IPS-18a (cell line): ENCODE measurements around the gene SMIM14.
"Not testable (repeated sequence)": the region's sequence is repeated elsewhere in the genome, so short reads cannot be mapped to it uniquely, and the experiment has no call there.

ENCODE experiments used
- H3K27ac ChIP-seq: one replicate; pipeline ENCODE4 v1.5.1; 2013; ENCODE audit warnings: low read length
- H3K27me3 ChIP-seq: one replicate; pipeline ENCODE4 v1.6.1; 2013; ENCODE audit warnings: mild to moderate bottlenecking, low read length; ENCODE audit not compliant: control insufficient read depth, insufficient read depth
- H3K36me3 ChIP-seq: one replicate; pipeline ENCODE4 v1.6.1; 2013; ENCODE audit warnings: low read depth, low read length; ENCODE audit not compliant: control insufficient read depth
- H3K4me1 ChIP-seq: one replicate; pipeline ENCODE4 v1.6.1; 2013; ENCODE audit warnings: low read depth, low read length; ENCODE audit not compliant: control insufficient read depth
- H3K4me3 ChIP-seq: one replicate; pipeline ENCODE4 v1.5.1; 2013; ENCODE audit warnings: low read length
- H3K9ac ChIP-seq: one replicate; pipeline ENCODE4 v1.6.1; 2013; ENCODE audit warnings: mild to moderate bottlenecking, low read length, moderate library complexity
- H3K9me3 ChIP-seq: one replicate; pipeline ENCODE4 v1.6.1; 2013; ENCODE audit warnings: low read depth, low read length; ENCODE audit not compliant: control insufficient read depth

Gene SMIM14

DNA sequence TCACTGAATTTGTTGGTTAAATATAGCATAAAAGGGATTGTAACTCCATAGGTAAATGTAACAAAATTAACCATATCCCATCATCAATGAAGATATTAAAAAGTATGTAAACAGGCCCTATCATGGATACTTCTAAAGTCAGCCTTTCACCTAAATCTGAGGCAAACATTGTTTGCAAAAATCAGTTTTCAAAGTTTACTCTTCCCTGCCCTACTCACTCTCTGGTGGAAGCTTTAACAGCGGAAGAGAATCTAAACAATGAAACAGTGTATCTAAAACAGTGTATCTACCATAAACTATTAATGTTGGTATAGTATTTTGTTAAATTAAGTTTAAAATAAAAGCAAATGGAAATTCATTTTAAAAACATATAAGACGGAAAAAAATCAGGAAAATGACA lies 21.1 kb downstream of the SMIM14 start:
- Histone ChIP-seq H3K36me3 (no peaks in the 10 kb centered on the region), H3K9ac (no peak overlapping the region), H3K27me3 (no peaks in the 10 kb centered on the region), H3K4me1 (no peaks in the 10 kb centered on the region), H3K9me3 (no peaks in the 10 kb centered on the region), H3K27ac (no peak overlapping the region), H3K4me3 (no peak overlapping the region)

DNA sequence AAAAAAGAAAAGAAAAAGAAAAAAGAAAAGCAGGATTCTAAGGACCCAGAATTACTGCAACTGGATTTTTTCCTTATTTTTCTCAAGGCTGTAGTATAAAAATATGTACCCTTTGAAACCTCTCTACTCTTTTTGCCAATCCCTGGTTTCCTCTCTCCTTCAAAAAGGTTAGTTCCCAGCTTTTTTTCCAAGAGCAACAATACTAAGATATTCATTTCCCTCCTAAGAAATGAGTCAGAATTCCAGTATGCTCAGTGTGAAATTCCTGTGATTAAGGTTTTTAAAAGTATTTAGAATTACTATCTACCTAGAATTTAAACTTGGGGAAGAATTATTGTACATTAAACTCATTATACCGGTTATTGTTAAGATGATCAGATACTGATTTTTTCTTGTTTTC lies 22.0 kb downstream of the SMIM14 start:
- Histone ChIP-seq H3K27ac (no peak overlapping the region), H3K36me3 (no peaks in the 10 kb centered on the region), H3K9ac (no peak overlapping the region), H3K4me3 (no peak overlapping the region), H3K9me3 (no peaks in the 10 kb centered on the region), H3K4me1 (no peaks in the 10 kb centered on the region), H3K27me3 (no peaks in the 10 kb centered on the region)

DNA sequence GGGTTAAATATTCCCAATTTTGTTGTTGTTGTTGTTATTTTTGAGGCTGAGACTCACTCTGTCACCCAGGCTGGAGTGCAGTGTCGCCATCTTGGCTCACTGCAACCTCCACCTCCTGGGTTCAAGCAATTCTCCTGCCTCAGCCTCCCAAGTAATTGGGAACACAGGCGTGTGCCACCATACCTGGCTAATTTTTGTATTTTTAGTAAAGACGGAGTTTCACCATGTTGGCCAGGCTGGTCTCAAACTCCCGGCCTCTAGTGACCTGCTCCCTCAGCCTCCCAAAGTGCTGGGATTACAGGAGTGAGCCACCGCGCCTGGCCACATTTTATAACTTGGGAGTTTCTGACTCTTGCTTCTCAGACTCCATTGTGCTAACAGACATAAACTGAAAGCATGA lies 22.6 kb downstream of the SMIM14 start:
- not testable (repeated sequence) for H3K27me3 ChIP-seq, H3K9me3 ChIP-seq, H3K36me3 ChIP-seq, H3K4me3 ChIP-seq, H3K9ac ChIP-seq, H3K4me1 ChIP-seq, H3K27ac ChIP-seq

DNA sequence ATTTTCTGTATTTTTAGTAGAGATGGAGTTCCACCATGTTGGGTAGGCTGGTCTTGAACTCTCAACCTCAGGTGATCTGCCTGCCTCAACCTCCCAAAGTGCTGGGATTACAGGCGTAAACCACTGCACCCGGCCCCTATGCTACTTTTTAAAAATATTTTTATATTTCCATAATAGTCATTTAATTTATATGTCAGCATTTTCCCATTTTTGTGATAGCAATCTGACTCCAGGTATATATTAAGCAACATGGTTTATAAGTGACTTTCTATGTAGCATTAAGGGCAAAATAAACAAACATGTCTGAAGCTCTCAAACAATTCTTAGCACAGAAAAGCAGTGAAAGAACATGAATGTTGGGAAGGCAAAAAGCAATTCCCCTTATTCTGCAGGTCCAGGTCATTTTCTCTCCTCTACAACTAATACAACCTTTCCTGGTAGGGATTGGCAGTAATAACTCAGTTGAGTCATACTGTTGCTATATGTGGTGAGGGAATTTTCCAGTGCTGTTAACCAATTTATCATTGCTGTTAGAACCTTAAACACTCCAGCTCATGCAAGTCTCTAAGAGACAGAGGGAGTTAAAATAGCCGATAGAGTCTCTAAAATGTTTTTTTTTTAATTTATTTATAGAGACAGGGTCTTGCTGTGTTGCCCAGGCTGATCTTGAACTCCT lies 24.0 kb downstream of the SMIM14 start:
- H3K36me3 ChIP-seq = no peaks in the 10 kb centered on the region
- H3K27ac ChIP-seq = no peak overlapping the region
- no peak overlapping the region for H3K4me3 ChIP-seq
- no peaks in the 10 kb centered on the region for H3K4me1 ChIP-seq
- H3K27me3 ChIP-seq = no peaks in the 10 kb centered on the region
- no peak overlapping the region for H3K9ac ChIP-seq
- no peaks in the 10 kb centered on the region for H3K9me3 ChIP-seq

DNA sequence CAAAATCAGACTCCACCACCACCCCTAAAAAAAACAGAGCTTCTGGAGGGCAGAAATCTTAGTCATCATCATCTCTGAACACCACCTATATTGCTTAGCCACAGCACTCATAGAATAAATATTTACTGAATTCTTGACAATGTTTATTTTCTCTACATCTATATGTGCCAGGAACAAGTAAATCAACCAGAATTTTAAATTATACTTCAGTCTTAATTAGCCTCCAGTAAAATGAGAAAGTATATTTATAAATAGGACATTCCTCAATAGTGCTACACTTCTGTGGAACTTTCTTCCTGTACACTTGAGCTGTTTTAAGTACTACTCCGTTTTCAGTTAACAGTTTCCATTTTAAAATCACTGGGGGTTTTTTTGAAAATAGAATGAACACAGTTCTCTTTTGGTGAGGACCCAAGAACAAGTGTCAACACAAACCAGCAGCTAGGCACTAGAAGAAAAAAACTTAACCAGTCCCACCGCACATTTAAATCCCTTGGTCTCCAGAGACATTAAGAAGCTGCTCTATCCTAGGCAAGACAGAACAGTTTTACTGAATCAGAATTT lies 25.5 kb downstream of the SMIM14 start:
- no peaks in the 10 kb centered on the region for H3K4me1 ChIP-seq
- H3K4me3 ChIP-seq = no peak overlapping the region
- H3K27ac ChIP-seq = no peak overlapping the region
- H3K9me3 ChIP-seq = no peaks in the 10 kb centered on the region
- no peak overlapping the region for H3K9ac ChIP-seq
- no peaks in the 10 kb centered on the region for H3K27me3 ChIP-seq
- H3K36me3 ChIP-seq = no peaks in the 10 kb centered on the region

DNA sequence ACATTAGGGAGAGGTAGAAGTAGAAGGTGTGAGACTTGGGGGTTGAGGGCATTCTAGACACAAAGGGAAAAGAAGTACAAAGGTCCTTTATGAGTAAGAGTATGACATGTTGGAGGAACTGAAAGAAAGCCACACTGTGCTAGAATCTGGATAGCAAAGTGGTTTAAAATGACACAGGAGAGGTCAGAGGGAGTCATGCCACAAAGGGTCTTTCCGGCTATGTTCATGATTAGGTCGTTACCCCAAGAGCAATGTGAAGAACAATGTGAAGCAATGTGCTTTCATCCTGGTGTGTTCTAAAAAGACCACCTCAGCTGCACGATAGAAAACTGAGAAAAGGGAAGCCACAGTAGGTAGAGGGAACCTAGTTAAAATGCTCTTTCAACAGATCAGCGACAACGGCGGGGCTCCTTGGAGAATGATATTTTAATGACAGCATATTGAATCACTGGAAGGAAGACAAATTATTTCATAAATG lies 29.2 kb downstream of the SMIM14 start:
- H3K4me1 ChIP-seq = no peaks in the 10 kb centered on the region
- H3K9ac ChIP-seq = no peak overlapping the region
- H3K27me3 ChIP-seq = no peaks in the 10 kb centered on the region
- no peaks in the 10 kb centered on the region for H3K9me3 ChIP-seq
- H3K36me3 ChIP-seq = no peaks in the 10 kb centered on the region
- H3K4me3 ChIP-seq = no peak overlapping the region
- H3K27ac ChIP-seq = no peak overlapping the region

DNA sequence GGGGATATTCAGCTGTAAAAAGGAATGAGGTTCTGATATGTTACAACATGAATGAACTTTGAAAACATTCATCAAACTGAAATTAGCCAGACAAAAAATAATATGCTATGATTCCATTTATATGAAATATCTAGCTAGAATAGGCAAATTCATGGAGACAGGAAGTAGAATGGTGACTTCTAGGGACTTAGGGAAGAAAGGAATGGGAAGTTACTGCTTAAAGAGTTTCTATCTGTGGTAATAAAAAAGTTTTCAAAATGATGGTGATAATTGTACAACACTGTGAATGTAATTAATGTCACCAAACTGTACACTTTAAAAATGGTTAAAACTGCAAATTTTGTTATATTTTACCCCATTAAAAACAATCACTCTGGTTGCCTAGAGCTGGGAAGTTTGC lies 30.2 kb downstream of the SMIM14 start:
- H3K4me3 ChIP-seq = no peak overlapping the region
- no peaks in the 10 kb centered on the region for H3K36me3 ChIP-seq
- H3K4me1 ChIP-seq = no peaks in the 10 kb centered on the region
- no peak overlapping the region for H3K27ac ChIP-seq
- H3K9ac ChIP-seq = no peak overlapping the region
- no peaks in the 10 kb centered on the region for H3K9me3 ChIP-seq
- no peaks in the 10 kb centered on the region for H3K27me3 ChIP-seq

DNA sequence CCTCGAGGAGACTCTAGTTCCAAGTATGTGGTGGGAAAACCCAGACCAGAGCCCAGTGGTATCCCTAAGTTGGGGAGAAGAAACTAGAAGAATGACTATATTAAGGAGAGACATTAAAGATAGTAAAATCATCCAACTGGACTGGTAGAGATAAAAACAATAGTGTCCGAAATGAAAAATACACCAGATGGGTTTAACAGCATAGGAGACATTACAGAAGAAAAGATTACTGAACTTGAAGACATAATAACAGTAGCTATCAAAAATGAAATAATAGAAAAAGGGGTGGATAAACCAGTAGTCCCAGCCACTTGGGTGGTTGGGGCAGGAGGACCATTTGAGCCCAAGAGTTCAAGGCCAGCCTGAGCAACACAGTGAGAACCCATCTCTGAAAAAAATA lies 31.9 kb downstream of the SMIM14 start:
- Histone ChIP-seq H3K4me1 (no peaks in the 10 kb centered on the region), H3K27me3 (no peaks in the 10 kb centered on the region)

DNA sequence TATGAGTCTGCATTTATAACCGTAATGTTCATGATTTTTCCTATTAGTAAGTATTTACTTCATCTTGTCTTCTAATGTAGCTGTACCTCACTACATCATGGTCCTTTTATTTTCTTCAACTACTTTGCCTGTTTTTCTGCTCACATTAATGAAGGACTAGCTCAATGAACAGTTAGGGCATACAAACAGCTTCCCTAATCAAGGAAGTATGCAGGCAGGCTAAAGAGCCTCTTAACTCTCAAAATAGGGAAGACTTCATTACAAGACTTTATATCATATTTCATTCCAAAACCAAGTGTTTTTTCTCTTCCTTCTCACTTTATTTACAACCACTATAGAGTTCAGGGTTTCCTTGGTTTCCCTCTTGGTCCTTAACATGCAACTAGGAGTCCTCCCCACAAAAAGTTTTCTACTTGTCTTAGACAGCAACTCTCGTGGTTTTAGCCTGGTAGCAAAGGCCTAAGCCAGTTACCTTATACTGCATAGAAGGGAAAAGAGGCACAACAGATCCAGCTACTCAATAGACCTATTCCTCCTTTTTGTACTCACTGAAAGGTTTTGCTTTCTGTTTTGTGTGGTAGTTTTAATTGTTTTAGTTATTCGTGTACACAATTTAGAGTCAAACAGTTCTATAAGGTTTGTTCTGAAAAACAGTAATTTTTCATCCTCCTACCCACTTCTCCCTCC lies 40.8 kb downstream of the SMIM14 start:
- no peaks in the 10 kb centered on the region for H3K9me3 ChIP-seq
- H3K4me1 ChIP-seq = no peaks in the 10 kb centered on the region
- H3K4me3 ChIP-seq = no peak overlapping the region
- no peaks in the 10 kb centered on the region for H3K36me3 ChIP-seq
- H3K27ac ChIP-seq = no peak overlapping the region
- no peaks in the 10 kb centered on the region for H3K27me3 ChIP-seq
- H3K9ac ChIP-seq = no peak overlapping the region

More for the DNA sequence above, 31.9 kb downstream of the SMIM14 start:
- no peak overlapping the region for H3K4me3 ChIP-seq
- H3K9me3 ChIP-seq = no peaks in the 10 kb centered on the region
- H3K36me3 ChIP-seq = no peaks in the 10 kb centered on the region
- H3K9ac ChIP-seq = no peak overlapping the region
- no peak overlapping the region for H3K27ac ChIP-seq

DNA sequence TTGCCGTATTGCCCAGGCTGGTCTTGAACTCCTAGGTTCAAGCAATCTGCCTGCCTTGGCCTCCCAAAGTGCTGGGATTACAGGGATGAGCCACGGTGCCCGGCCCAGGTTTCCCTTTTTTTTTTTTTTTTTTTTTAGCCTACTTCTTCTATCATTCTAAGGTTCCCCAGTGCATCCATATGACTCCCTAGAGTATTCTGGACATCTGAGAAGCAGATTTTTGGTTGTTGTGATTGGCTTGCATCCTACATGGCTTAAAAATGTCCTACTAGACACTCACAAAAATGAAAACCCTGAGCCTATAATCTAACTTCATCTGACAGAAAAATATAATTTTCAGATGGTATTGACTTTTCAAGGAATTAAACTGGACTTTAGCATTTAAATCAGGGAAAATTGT lies 41.7 kb downstream of the SMIM14 start:
- Histone ChIP-seq H3K4me1 (no peaks in the 10 kb centered on the region), H3K36me3 (no peaks in the 10 kb centered on the region), H3K9ac (no peak overlapping the region), H3K4me3 (no peak overlapping the region), H3K9me3 (no peaks in the 10 kb centered on the region), H3K27me3 (no peaks in the 10 kb centered on the region), H3K27ac (no peak overlapping the region)

DNA sequence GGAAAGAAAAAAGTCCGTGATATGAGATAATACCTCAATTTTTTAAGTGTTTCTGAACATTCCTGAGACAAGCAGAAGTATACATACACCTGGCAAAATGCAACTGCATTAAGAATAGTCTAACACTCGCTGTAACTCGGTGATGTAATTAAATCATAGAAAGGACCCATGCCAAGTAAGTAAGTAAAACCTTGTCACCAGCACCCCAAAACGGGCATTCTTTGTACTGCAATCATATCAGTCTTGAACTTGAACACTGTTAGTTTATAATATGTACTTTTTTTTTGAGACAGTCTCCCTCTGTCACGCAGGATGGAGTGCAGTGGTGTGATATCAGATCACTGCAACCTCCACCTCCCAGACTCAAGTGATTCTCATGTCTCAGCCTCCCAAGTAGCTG lies 47.4 kb downstream of the SMIM14 start:
- Histone ChIP-seq H3K4me3 (no peak overlapping the region), H3K9me3 (no peaks in the 10 kb centered on the region), H3K27me3 (no peaks in the 10 kb centered on the region), H3K36me3 (no peaks in the 10 kb centered on the region), H3K27ac (no peak overlapping the region), H3K9ac (no peak overlapping the region), H3K4me1 (no peaks in the 10 kb centered on the region)

DNA sequence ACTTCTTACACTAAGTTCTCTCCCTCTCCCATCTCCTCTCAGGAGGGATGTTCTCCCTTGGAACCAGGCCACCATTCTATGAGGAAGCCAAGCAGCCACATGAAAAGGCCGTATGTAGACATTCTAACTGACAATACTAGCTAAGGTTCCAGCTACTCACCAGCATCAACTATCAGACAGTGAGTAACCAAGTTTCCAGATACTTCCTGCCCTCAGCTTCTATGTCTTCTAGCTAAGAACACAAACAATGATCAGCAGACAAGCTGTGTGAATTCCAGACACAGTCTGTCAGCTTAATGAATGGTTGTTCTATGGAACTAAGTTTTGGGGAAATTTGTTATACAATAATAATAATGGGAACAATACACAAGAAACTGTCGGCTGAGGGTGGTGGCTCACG lies 50.8 kb downstream of the SMIM14 start:
- H3K4me1 ChIP-seq = no peaks in the 10 kb centered on the region
- H3K27me3 ChIP-seq = no peaks in the 10 kb centered on the region
- no peak overlapping the region for H3K4me3 ChIP-seq
- no peaks in the 10 kb centered on the region for H3K36me3 ChIP-seq
- no peaks in the 10 kb centered on the region for H3K9me3 ChIP-seq
- no peak overlapping the region for H3K27ac ChIP-seq
- H3K9ac ChIP-seq = no peak overlapping the region
